Cardiac muscle cell (in vitro differentiated cells and primary cell): Measurements from ENCODE around the gene GEMIN7. TPM values are rescaled to one million over a fixed set of nuclear protein-coding genes. Genes with fewer than 3 reads are reported as not detected.

Experiments
- DNase-seq, 2 donors: peaks; one replicate each; pipeline versions ENCODE4 v3.0.0 to v3.0.0-alpha.2; 2010 to 2017; ENCODE audit warnings: low read depth in 1 of 2, low spot score in 1 of 2
- H3K27ac ChIP-seq: fragments of 200-600 bp; sonication (generic); 2 replicates; pipeline ENCODE4 v1.5.1; 2016
- H3K27me3 ChIP-seq: fragments of 200-600 bp; sonication (generic); 2 replicates; pipeline ENCODE4 v1.6.0; 2016; ENCODE audit warnings: control low read depth
- H3K36me3 ChIP-seq: fragments of 200-600 bp; sonication (generic); 2 replicates; pipeline ENCODE4 v1.5.1; 2016; ENCODE audit warnings: control low read depth
- H3K4me1 ChIP-seq: fragments of 200-600 bp; sonication (generic); 2 replicates; pipeline ENCODE4 v1.8.1; 2017; ENCODE audit warnings: low read depth, mild to moderate bottlenecking, mixed run types
- H3K4me3 ChIP-seq: fragments of 200-600 bp; sonication (generic); 2 replicates; pipeline ENCODE4 v1.5.1; 2016; ENCODE audit warnings: mild to moderate bottlenecking
- H3K9me3 ChIP-seq: fragments of 200-600 bp; sonication (generic); 2 replicates; pipeline ENCODE4 v1.5.1; 2017; ENCODE audit warnings: low read depth, mild to moderate bottlenecking, control low read depth
- polyA plus RNA-seq: library from polyadenylated mRNA; unstranded; fragments of >200 nt; fragmentation: Nextera tagmentation; extraction: Ambion mirVana; gene quantifications from 2 replicates; pipeline ENCODE4 v1.2.1, GENCODE V29; 2016
- total RNA-seq: library from RNA; depleted of rRNA; stranded (reverse); fragments of >200 nt; gene quantifications from 2 replicates; pipeline ENCODE4 v1.2.3, GENCODE V29; 2016
- TF ChIP-seq, protein P1 (sequence below): IDR thresholded peaks from 2 replicates; pipeline ENCODE4 v1.5.1; 2012; ENCODE audit warnings: low read depth, mild to moderate bottlenecking, low read length

The GEMIN7 gene
- total and polyA plus RNA-seq, 2 experiments from 2014 or later = 30.3 to 77.9 TPM

DNA sequence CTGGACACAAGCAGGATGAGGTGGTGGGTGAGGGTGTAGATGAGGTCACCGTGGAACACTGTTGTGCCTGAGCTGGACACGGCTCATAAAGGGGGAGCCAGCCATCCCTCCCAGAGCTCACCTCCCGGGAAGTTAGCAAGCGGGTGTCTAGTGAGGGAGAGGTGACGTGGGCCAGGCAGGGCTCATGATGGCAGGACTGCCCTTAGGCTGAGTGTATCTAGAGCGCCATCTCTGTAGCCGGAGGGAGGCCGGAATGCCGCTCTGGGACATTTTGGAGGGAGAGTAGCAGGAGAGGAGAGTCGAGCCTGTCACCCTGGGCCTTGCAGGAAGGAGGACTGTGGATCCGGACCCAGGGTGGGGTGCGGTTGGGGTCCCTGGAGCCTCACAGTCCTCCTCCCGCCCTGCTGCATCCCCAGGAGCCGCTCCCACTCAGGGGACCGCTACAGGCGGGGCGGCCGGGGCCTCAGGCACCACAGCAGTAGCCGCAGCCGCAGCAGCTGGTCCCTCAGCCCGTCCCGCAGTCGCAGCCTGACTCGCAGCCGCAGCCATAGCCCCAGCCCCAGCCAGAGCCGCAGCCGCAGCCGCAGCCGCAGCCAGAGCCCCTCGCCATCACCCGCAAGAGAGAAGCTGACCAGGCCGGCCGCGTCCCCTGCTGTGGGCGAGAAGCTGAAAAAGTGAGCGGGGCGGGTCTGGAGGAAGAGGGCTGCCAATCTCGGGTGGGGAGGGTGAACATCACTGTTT is 12.0 kb upstream of the GEMIN7 start:
- Histone ChIP-seq H3K36me3 (peaks cover 37% of the 10 kb centered on the region), H3K9me3 (no peaks in the 10 kb centered on the region), H3K27me3 (no peaks in the 10 kb centered on the region), H3K4me3 (no peak overlapping the region), H3K27ac (no peak overlapping the region), H3K4me1 (no peaks in the 10 kb centered on the region)
- no peak for DNase-seq
- TF ChIP-seq, protein P1, sequence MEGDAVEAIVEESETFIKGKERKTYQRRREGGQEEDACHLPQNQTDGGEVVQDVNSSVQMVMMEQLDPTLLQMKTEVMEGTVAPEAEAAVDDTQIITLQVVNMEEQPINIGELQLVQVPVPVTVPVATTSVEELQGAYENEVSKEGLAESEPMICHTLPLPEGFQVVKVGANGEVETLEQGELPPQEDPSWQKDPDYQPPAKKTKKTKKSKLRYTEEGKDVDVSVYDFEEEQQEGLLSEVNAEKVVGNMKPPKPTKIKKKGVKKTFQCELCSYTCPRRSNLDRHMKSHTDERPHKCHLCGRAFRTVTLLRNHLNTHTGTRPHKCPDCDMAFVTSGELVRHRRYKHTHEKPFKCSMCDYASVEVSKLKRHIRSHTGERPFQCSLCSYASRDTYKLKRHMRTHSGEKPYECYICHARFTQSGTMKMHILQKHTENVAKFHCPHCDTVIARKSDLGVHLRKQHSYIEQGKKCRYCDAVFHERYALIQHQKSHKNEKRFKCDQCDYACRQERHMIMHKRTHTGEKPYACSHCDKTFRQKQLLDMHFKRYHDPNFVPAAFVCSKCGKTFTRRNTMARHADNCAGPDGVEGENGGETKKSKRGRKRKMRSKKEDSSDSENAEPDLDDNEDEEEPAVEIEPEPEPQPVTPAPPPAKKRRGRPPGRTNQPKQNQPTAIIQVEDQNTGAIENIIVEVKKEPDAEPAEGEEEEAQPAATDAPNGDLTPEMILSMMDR = no peak

DNA sequence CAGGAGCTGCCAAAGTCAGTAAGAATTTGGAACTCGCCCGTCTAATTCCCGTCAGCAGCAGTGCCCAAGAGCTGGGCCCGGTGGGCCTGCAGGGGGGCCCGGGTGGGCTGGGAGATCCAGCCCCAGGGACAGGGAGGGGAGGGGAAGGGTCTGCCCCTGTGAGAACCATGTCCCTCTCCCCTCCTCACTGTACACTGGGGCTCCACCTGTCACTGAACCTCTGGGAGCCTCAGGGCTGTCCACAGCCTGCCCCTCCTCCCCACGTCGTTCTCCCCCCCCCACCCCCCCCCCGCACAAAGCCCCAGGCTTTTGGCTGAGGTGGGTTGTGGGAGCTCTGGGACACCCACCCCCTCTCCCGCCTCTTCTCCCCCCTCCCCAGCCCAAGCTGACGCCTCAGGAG is 11.0 kb upstream of the GEMIN7 start:
- H3K9me3 ChIP-seq = no peaks in the 10 kb centered on the region
- H3K27ac ChIP-seq = no peak overlapping the region
- no peak overlapping the region for H3K4me3 ChIP-seq
- no peaks in the 10 kb centered on the region for H3K27me3 ChIP-seq
- TF ChIP-seq, protein P1 = no peak
- H3K36me3 ChIP-seq = peaks cover 36% of the 10 kb centered on the region
- H3K4me1 ChIP-seq = no peaks in the 10 kb centered on the region
- DNase-seq = no peak

DNA sequence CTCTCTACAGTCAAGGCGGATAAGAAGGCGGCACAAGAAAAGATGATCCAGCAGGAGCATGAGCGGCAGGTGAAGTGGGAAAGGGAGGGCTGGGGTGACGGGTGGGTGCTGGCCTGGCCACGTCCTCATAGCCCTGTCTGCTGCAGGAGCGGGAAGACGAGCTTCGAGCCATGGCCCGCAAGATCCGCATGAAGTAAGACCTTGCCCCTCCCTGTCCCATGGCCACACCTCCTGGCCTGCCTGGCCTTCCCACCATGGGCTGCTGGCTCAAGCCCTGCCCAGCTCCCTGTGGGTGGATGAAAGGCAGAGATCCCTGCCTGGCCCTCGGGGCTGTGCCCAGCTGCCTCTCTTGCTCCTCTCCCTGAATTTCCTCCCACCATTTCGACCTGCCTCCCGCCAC is 10.0 kb upstream of the GEMIN7 start:
- DNase-seq = peak in 1 of 2 donors; percentile 26
- Histone ChIP-seq H3K36me3 (peaks cover 30% of the 10 kb centered on the region), H3K9me3 (no peaks in the 10 kb centered on the region), H3K4me1 (no peaks in the 10 kb centered on the region), H3K27ac (no peak overlapping the region), H3K27me3 (no peaks in the 10 kb centered on the region), H3K4me3 (no peak overlapping the region)
- TF ChIP-seq, protein P1 = no peak

DNA sequence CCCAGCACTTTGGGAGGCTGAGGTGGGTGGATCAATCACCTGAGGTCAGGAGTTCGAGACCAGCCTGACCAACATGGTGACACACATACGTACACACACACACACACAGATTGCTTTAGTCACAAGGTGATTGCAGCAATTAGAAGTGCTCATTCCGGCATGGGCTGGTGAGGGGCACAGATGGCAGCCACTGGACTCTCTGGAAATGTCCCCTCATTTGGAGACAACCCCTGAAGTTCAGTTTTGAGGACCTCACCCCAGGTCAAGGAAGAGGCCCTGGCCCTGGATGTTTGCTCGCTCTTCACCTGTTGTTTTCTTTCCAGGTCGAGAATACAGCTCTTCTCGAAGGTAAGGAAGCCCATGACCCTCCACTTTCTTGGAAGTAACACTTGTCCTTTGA is 8.8 kb upstream of the GEMIN7 start:
- Histone ChIP-seq H3K4me1 (peaks cover 5% of the 10 kb centered on the region), H3K36me3 (peaks cover 22% of the 10 kb centered on the region), H3K9me3 (no peaks in the 10 kb centered on the region), H3K4me3 (no peak overlapping the region), H3K27ac (no peak overlapping the region), H3K27me3 (no peaks in the 10 kb centered on the region)
- DNase-seq = no peak
- TF ChIP-seq, protein P1 = no peak

DNA sequence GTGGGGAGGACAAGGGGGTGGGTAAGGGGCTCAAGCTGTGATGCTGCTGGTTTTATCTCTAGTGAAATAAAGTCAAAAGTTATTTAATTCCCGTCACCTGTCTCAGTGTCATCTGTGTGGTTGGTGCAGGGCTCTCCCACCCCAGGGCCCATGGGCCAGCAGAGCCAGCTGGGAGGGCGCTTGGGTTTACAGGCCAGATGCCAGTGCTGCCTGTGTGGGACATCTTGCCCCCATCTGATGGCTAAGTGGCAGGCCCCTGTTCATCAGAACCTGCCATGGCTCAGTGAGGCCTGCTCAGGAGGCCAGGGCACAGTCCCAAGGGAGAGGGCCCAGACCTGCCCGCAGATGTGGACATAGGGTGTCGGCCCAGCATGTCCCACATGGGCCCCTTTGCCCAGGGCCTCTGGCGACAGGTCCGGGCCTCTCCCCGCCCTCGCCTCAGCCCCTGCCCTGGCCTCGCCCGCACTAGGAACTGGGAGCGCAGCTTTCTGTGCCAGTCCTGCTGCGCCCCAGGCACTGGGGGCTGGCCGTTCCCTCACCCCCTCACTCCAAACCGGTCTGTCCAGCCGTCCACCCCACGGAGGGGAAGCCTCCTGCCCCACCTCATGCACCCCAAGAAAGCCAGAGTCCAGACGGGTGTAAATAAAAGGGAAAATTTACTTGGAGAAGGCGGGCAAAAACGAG is 8.1 kb upstream of the GEMIN7 start:
- TF ChIP-seq, protein P1 = no peak
- Histone ChIP-seq H3K4me3 (no peak overlapping the region), H3K4me1 (peaks cover 6% of the 10 kb centered on the region), H3K9me3 (no peaks in the 10 kb centered on the region), H3K27me3 (no peaks in the 10 kb centered on the region), H3K36me3 (peaks cover 22% of the 10 kb centered on the region), H3K27ac (no peak overlapping the region)
- DNase-seq = no peak
